ENCODE measurements around the gene NDRG4. TPM values are rescaled to one million over a fixed set of nuclear protein-coding genes. Genes with fewer than 3 reads are reported as not detected.

The NDRG4 gene
- total RNA-seq, 1 donor from 2014 or later: 128 TPM

- DNase-seq (ENCODE audit: extremely low spot score in 2 of 2): no peak
- Histone ChIP-seq H3K36me3 (no peaks in the 10 kb centered on the region), H3K27me3 (no peaks in the 10 kb centered on the region), H3K27ac (peak overlapping the region; percentile 74), H3K4me1 (peaks cover 22% of the 10 kb centered on the region), H3K4me3 (peak overlapping the region in 1 of 2 donors; percentile 48), H3K9me3 (no peaks in the 10 kb centered on the region)
- intact Hi-C loops (cut with DNase I): loop anchor here (1.0 kb wide), 1 partner anchor 34 kb away; the partner anchor contains the start of gene NDRG4
- no peak for TF ChIP-seq CTCF (IDR thresholded peaks at IDR 0.05)
- TF ChIP-seq POLR2AphosphoS5 (IDR thresholded peaks at IDR 0.05; ENCODE audit: insufficient read depth in 1 of 2, low read depth in 1 of 2): no peak
- no peak for TF ChIP-seq POLR2A (IDR thresholded peaks at IDR 0.05)
Observed at GRCh38 chr16:58465817-58466216, 34.1 kb upstream of the NDRG4 start.

- Histone ChIP-seq H3K27me3 (no peaks in the 10 kb centered on the region), H3K4me3 (peak overlapping the region in 1 of 2 donors; percentile 48), H3K27ac (no peak overlapping the region), H3K36me3 (no peaks in the 10 kb centered on the region), H3K4me1 (peaks cover 22% of the 10 kb centered on the region), H3K9me3 (no peaks in the 10 kb centered on the region)
- TF ChIP-seq POLR2A (IDR thresholded peaks at IDR 0.05) (no peak), POLR2AphosphoS5 (IDR thresholded peaks at IDR 0.05; ENCODE audit: insufficient read depth in 1 of 2, low read depth in 1 of 2) (no peak), CTCF (IDR thresholded peaks at IDR 0.05) (no peak)
- intact Hi-C loops (cut with DNase I): loop anchor here (1.0 kb wide), 1 partner anchor 34 kb away; the partner anchor contains the start of gene NDRG4
- no peak for DNase-seq (ENCODE audit: extremely low spot score in 2 of 2)
Observed at GRCh38 chr16:58466396-58466795, 33.5 kb upstream of the NDRG4 start.

GRCh38 chr16:58467905-58468304 is 32.0 kb upstream of the NDRG4 start:
- H3K27me3 ChIP-seq: no peaks in the 10 kb centered on the region
- intact Hi-C loops (cut with DNase I): no loop called here

GRCh38 chr16:58471209-58471975 is 28.6 kb upstream of the NDRG4 start:
- DNase-seq (ENCODE audit: extremely low spot score in 2 of 2): no peak
- no peak overlapping the region for H3K27ac ChIP-seq
- H3K9me3 ChIP-seq: no peaks in the 10 kb centered on the region
- H3K36me3 ChIP-seq: no peaks in the 10 kb centered on the region
- H3K27me3 ChIP-seq: no peaks in the 10 kb centered on the region
- H3K4me3 ChIP-seq: no peak overlapping the region
- no peak for TF ChIP-seq CTCF (IDR thresholded peaks at IDR 0.05)
- no peak for TF ChIP-seq POLR2AphosphoS5 (IDR thresholded peaks at IDR 0.05; ENCODE audit: insufficient read depth in 1 of 2, low read depth in 1 of 2)
- TF ChIP-seq POLR2A (IDR thresholded peaks at IDR 0.05): no peak
- H3K4me1 ChIP-seq: peaks cover 6% of the 10 kb centered on the region
- intact Hi-C loops (cut with DNase I): loop anchor here (5.0 kb wide), 1 partner anchor 1306 kb away; no protein-coding TSS in a partner anchor

More at GRCh38 chr16:58467905-58468304, 32.0 kb upstream of the NDRG4 start:
- no peak overlapping the region for H3K27ac ChIP-seq
- no peaks in the 10 kb centered on the region for H3K36me3 ChIP-seq
- DNase-seq (ENCODE audit: extremely low spot score in 2 of 2): no peak
- no peaks in the 10 kb centered on the region for H3K9me3 ChIP-seq
- peaks cover 22% of the 10 kb centered on the region for H3K4me1 ChIP-seq
- TF ChIP-seq CTCF (IDR thresholded peaks at IDR 0.05) (no peak), POLR2A (IDR thresholded peaks at IDR 0.05) (no peak), POLR2AphosphoS5 (IDR thresholded peaks at IDR 0.05; ENCODE audit: insufficient read depth in 1 of 2, low read depth in 1 of 2) (no peak)
- no peak overlapping the region for H3K4me3 ChIP-seq

- Histone ChIP-seq H3K4me1 (peaks cover 6% of the 10 kb centered on the region), H3K27me3 (no peaks in the 10 kb centered on the region), H3K27ac (no peak overlapping the region), H3K9me3 (no peaks in the 10 kb centered on the region), H3K36me3 (no peaks in the 10 kb centered on the region), H3K4me3 (no peak overlapping the region)
- no peak for TF ChIP-seq POLR2A (IDR thresholded peaks at IDR 0.05)
- no peak for TF ChIP-seq CTCF (IDR thresholded peaks at IDR 0.05)
- TF ChIP-seq POLR2AphosphoS5 (IDR thresholded peaks at IDR 0.05; ENCODE audit: insufficient read depth in 1 of 2, low read depth in 1 of 2): no peak
- intact Hi-C loops (cut with DNase I): loop anchor here (5.0 kb wide), 1 partner anchor 1305 kb away; no protein-coding TSS in a partner anchor
- no peak for DNase-seq (ENCODE audit: extremely low spot score in 2 of 2)
Observed at GRCh38 chr16:58472266-58472665, 27.7 kb upstream of the NDRG4 start.

Data from vagina (tissue), 2 donors.